GM18511 (cell line): ENCODE data around the gene BST1.
"Not testable (repeated sequence)": the region's sequence is repeated elsewhere in the genome, so short reads cannot be mapped to it uniquely, and the experiment has no call there.

Source experiments
- ATAC-seq: cut with Tn5 transposase; IDR thresholded peaks from one replicate; pipeline ENCODE4 v1.9.1; 2021; ENCODE audit warnings: mild to moderate bottlenecking, moderate library complexity; ENCODE audit not compliant: unreplicated experiment

The BST1 gene

GRCh38 chr4:15740764-15741404 is 38.0 kb downstream of the BST1 start:
- no peak for ATAC-seq

GRCh38 chr4:15742083-15742582 is 39.3 kb downstream of the BST1 start:
- no peak for ATAC-seq

- ATAC-seq = no peak
Observed at GRCh38 chr4:15742637-15743036, 39.8 kb downstream of the BST1 start.

GRCh38 chr4:15744016-15744545 is 41.2 kb downstream of the BST1 start:
- ATAC-seq = no peak

- no peak for ATAC-seq
Observed at GRCh38 chr4:15746110-15746509, 43.2 kb downstream of the BST1 start.

- ATAC-seq = no peak
Observed at GRCh38 chr4:15749001-15749400, 46.1 kb downstream of the BST1 start.

- no peak for ATAC-seq
Observed at GRCh38 chr4:15751153-15751552, 48.3 kb downstream of the BST1 start.

- ATAC-seq = no peak
Observed at GRCh38 chr4:15753081-15753480, 50.2 kb downstream of the BST1 start.

- no peak for ATAC-seq
Observed at GRCh38 chr4:15753786-15754185, 50.9 kb downstream of the BST1 start.

- ATAC-seq = no peak
Observed at GRCh38 chr4:15754323-15754722, 51.5 kb downstream of the BST1 start.

- peak; percentile 6 for ATAC-seq
Observed at GRCh38 chr4:15755321-15756155, 52.7 kb downstream of the BST1 start.

GRCh38 chr4:15756361-15756861 is 53.5 kb downstream of the BST1 start:
- peak; percentile 91 for ATAC-seq

GRCh38 chr4:15757054-15757453 is 54.2 kb downstream of the BST1 start:
- ATAC-seq = no peak

- no peak for ATAC-seq
Observed at GRCh38 chr4:15758294-15758693, 55.4 kb downstream of the BST1 start.

GRCh38 chr4:15762460-15762859 is 59.6 kb downstream of the BST1 start:
- ATAC-seq = not testable (repeated sequence)

GRCh38 chr4:15765391-15765790 is 62.5 kb downstream of the BST1 start:
- no peak for ATAC-seq

- peak; percentile 70 for ATAC-seq
Observed at GRCh38 chr4:15765910-15766697, 63.2 kb downstream of the BST1 start.

- ATAC-seq = no peak
Observed at GRCh38 chr4:15766821-15767220, 64.0 kb downstream of the BST1 start.

GRCh38 chr4:15769202-15769601 is 66.3 kb downstream of the BST1 start:
- no peak for ATAC-seq

- peak; percentile 83 for ATAC-seq
Observed at GRCh38 chr4:15771216-15772058, 68.6 kb downstream of the BST1 start.
